H1 (cell line): Measurements from ENCODE around the gene ACSL6. TPM values are rescaled to one million over a fixed set of nuclear protein-coding genes. Genes with fewer than 3 reads are reported as not detected.

Source experiments
- CTCF ChIA-PET: fragments of 300-600 bp; sonication (Branson Sonifier 250); formaldehyde crosslinking; loops from one replicate; lab custom pipeline; 2021; ENCODE audit not compliant: partially characterized antibody; lab: Charles Lee
- POLR2A ChIA-PET: fragments of 300-600 bp; sonication (Branson Sonifier 250); formaldehyde crosslinking; loops from one replicate; lab custom pipeline; 2021; ENCODE audit warnings: inconsistent platforms; ENCODE audit not compliant: partially characterized antibody; lab: Charles Lee
- DNase-seq, 2 experiments: peaks; one replicate each; pipeline versions ENCODE4 v3.0.0 to v3.0.0-alpha.2; 2010 to 2022; ENCODE audit warnings: low spot score in 2 of 2, low read depth in 1 of 2, mixed read lengths in 1 of 2
- FAIRE-seq: peaks from 2 replicates; lab custom pipeline; 2011; peaks lifted over from hg19 to GRCh38; lab: Jason Lieb, UNC
- H2AFZ ChIP-seq: 2 replicates; pipeline ENCODE4 v1.8.1; 2012; ENCODE audit warnings: low read length, inconsistent platforms
- H2AK5ac ChIP-seq: 2 replicates; pipeline ENCODE4 v1.6.1; 2013; ENCODE audit warnings: low read depth, low read length
- H2BK120ac ChIP-seq: replicated peaks from 2 replicates; pipeline ENCODE3; 2013; ENCODE audit warnings: low read depth, low read length, inconsistent platforms
- H2BK12ac ChIP-seq: 2 replicates; pipeline ENCODE4 v1.6.1; 2013; ENCODE audit warnings: low read depth, low read length
- H2BK15ac ChIP-seq: 2 replicates; pipeline ENCODE4 v1.6.1; 2013; ENCODE audit warnings: low read length
- H2BK20ac ChIP-seq: 2 replicates; pipeline ENCODE4 v1.6.1; 2013; ENCODE audit warnings: low read length
- H2BK5ac ChIP-seq: 2 replicates; pipeline ENCODE4 v1.6.1; 2013; ENCODE audit warnings: low read depth, low read length
- H3K14ac ChIP-seq: 2 replicates; pipeline ENCODE4 v1.6.1; 2013; ENCODE audit warnings: inconsistent platforms; ENCODE audit not compliant: insufficient read length
- H3K18ac ChIP-seq: 2 replicates; pipeline ENCODE4 v1.6.1; 2013; ENCODE audit warnings: low read length; ENCODE audit errors: extremely low read depth
- H3K23ac ChIP-seq: 2 replicates; pipeline ENCODE4 v1.6.1; 2013; ENCODE audit warnings: inconsistent platforms; ENCODE audit not compliant: insufficient read length
- H3K23me2 ChIP-seq: 2 replicates; pipeline ENCODE4 v1.6.1; 2013; ENCODE audit warnings: low read depth, low read length
- H3K27ac ChIP-seq: 2 replicates; pipeline ENCODE4 v1.6.1; 2011; ENCODE audit warnings: low read depth, low read length, inconsistent platforms
- H3K27me3 ChIP-seq, 4 experiments: replicated peaks in 1 of 4; 1 replicate in 1 of 4; 2 replicates in 3 of 4; pipeline versions ENCODE4 v1.6.1 to v1.8.1; 2011 to 2013; ENCODE audit warnings: low read length in 3 of 4, mild to moderate bottlenecking in 3 of 4, inconsistent platforms in 2 of 4, mixed read lengths in 2 of 4, moderate library complexity in 1 of 4; ENCODE audit not compliant: control insufficient read depth in 3 of 4, insufficient read depth in 3 of 4; ENCODE audit errors: extremely low read depth in 1 of 4
- H3K36me3 ChIP-seq, 4 experiments: 2 replicates each; pipeline versions ENCODE4 v1.6.1 to v1.8.1; 2011 to 2013; ENCODE audit warnings: mild to moderate bottlenecking in 4 of 4, low read length in 3 of 4, moderate library complexity in 2 of 4, control low read depth in 1 of 4, inconsistent platforms in 1 of 4; ENCODE audit not compliant: insufficient read depth in 4 of 4, control insufficient read depth in 2 of 4
- H3K4ac ChIP-seq: replicated peaks from 2 replicates; pipeline ENCODE3; 2013; ENCODE audit warnings: low read length, low read depth, mixed read lengths, inconsistent platforms; ENCODE audit not compliant: insufficient read length
- H3K4me1 ChIP-seq, 4 experiments: replicated peaks in 1 of 4; 1 replicate in 1 of 4; 2 replicates in 3 of 4; pipeline versions ENCODE4 v1.6.1 to v1.8.1; 2011 to 2013; ENCODE audit warnings: low read length in 3 of 4, inconsistent platforms in 2 of 4, mixed read lengths in 1 of 4; ENCODE audit not compliant: insufficient read depth in 4 of 4, control insufficient read depth in 3 of 4
- H3K4me2 ChIP-seq, 2 experiments: 2 replicates each; pipeline versions ENCODE4 v1.6.1 to v1.8.1; 2011 to 2013; ENCODE audit warnings: low read depth in 2 of 2, low read length in 2 of 2, control low read depth in 1 of 2, inconsistent platforms in 1 of 2, mild to moderate bottlenecking in 1 of 2; ENCODE audit not compliant: insufficient read depth in 1 of 2
- H3K4me3 ChIP-seq, 4 experiments: fragments of 200-600, 300-600 bp in 1 of 4; sonication (generic), shearing (Covaris generic), sonication (Bioruptor Twin) in 1 of 4; 2 replicates each; pipeline versions ENCODE4 v1.5.1 to v1.8.1; 2011 to 2016; ENCODE audit warnings: low read length in 4 of 4, low read depth in 3 of 4, control low read depth in 2 of 4, inconsistent platforms in 2 of 4, mild to moderate bottlenecking in 2 of 4, mixed read lengths in 1 of 4, moderate library complexity in 1 of 4; ENCODE audit not compliant: insufficient read depth in 2 of 4; ENCODE audit errors: extremely low read depth in 1 of 4
- H3K56ac ChIP-seq: replicated peaks from 2 replicates; pipeline ENCODE3; 2013; ENCODE audit warnings: low read depth, mild to moderate bottlenecking, mixed read lengths, low read length, inconsistent platforms; ENCODE audit not compliant: insufficient read length
- H3K79me1 ChIP-seq: 2 replicates; pipeline ENCODE4 v1.6.1; 2013; ENCODE audit warnings: low read depth, low read length, control low read depth
- H3K79me2 ChIP-seq, 2 experiments: 2 replicates each; pipeline versions ENCODE4 v1.6.1 to v1.8.1; 2012 to 2013; ENCODE audit warnings: low read length in 2 of 2, mild to moderate bottlenecking in 2 of 2, inconsistent platforms in 1 of 2; ENCODE audit not compliant: insufficient read depth in 2 of 2, control insufficient read depth in 1 of 2
- H3K9ac ChIP-seq, 4 experiments: replicated peaks in 1 of 4; 1 replicate in 1 of 4; 2 replicates in 3 of 4; pipeline versions ENCODE4 v1.6.1 to v1.8.1; 2011 to 2013; ENCODE audit warnings: low read depth in 3 of 4, low read length in 3 of 4, control low read depth in 2 of 4, mild to moderate bottlenecking in 2 of 4, moderate library complexity in 2 of 4, inconsistent platforms in 1 of 4; ENCODE audit errors: extremely low read depth in 1 of 4
- H3K9me3 ChIP-seq, 2 experiments: 2 replicates each; pipeline versions ENCODE4 v1.6.1 to v1.8.1; 2012 to 2013; ENCODE audit warnings: mild to moderate bottlenecking in 2 of 2, moderate library complexity in 2 of 2, control low read depth in 1 of 2, inconsistent platforms in 1 of 2, low read depth in 1 of 2, low read length in 1 of 2, mixed read lengths in 1 of 2; ENCODE audit not compliant: insufficient read depth in 2 of 2
- H4K20me1 ChIP-seq, 2 experiments: replicated peaks in 1 of 2; 2 replicates each; pipeline versions ENCODE3 to v1.8.1; 2011 to 2013; ENCODE audit warnings: inconsistent platforms in 2 of 2, low read length in 2 of 2, mild to moderate bottlenecking in 1 of 2; ENCODE audit not compliant: insufficient read depth in 2 of 2, control insufficient read depth in 1 of 2
- H4K5ac ChIP-seq: 2 replicates; pipeline ENCODE4 v1.6.1; 2013; ENCODE audit warnings: low read length, low read depth, mixed read lengths, inconsistent platforms; ENCODE audit not compliant: insufficient read length
- H4K8ac ChIP-seq: 2 replicates; pipeline ENCODE4 v1.8.0; 2013; ENCODE audit warnings: mild to moderate bottlenecking, moderate library complexity, low read length, inconsistent platforms; ENCODE audit not compliant: insufficient read depth; ENCODE audit errors: extremely low read depth
- H4K91ac ChIP-seq: replicated peaks from 2 replicates; pipeline ENCODE3; 2013; ENCODE audit warnings: low read length, mixed read lengths, inconsistent platforms; ENCODE audit not compliant: insufficient read length
- EZH2 ChIP-seq: fragments of 200-600 bp; sonication (generic); IDR thresholded peaks from 2 replicates; pipeline ENCODE4 v1.7.1; 2012; ENCODE audit warnings: low read depth, mild to moderate bottlenecking, moderate library complexity, low read length, inconsistent platforms; ENCODE audit not compliant: severe bottlenecking
- KDM5A ChIP-seq: fragments of 200-600 bp; IDR thresholded peaks from 2 replicates; pipeline ENCODE4 v1.7.1; 2012; ENCODE audit warnings: mild to moderate bottlenecking, low read length, inconsistent platforms, mixed read lengths
- POLR2A ChIP-seq, 2 experiments: IDR thresholded peaks; 1 replicate in 1 of 2; 2 replicates in 1 of 2; pipeline ENCODE4 v1.6.1; 2011; ENCODE audit warnings: low read depth in 2 of 2, low read length in 2 of 2, mild to moderate bottlenecking in 2 of 2; ENCODE audit errors: control extremely low read depth in 1 of 2
- SIX5 ChIP-seq: IDR thresholded peaks from 2 replicates; pipeline ENCODE4 v1.6.1; 2011; ENCODE audit warnings: mild to moderate bottlenecking, low read depth, low read length
- TAF7 ChIP-seq: optimal IDR thresholded peaks from 2 replicates; pipeline ENCODE3; 2011; ENCODE audit warnings: low read depth, mild to moderate bottlenecking, inconsistent platforms, low read length, moderate library complexity, borderline replicate concordance
- WGBS, 2 experiments: shearing (Covaris generic) in 1 of 2; methylation state at CpG; one replicate each; pipeline versions ENCODE4 v1.1.6 to v1.1.7; 2013 to 2015; ENCODE audit warnings: low lambda C conversion rate in 2 of 2, mixed read lengths in 2 of 2, inconsistent platforms in 1 of 2, low coverage in 1 of 2, missing lambda C conversion rate in 1 of 2; ENCODE audit not compliant: insufficient replicate concordance in 2 of 2, insufficient coverage in 1 of 2, insufficient read length in 1 of 2; ENCODE audit errors: extremely low coverage in 1 of 2, missing lambda C conversion rate in 1 of 2; 5-methylcytosine and 5-hydroxymethylcytosine counted together
- polyA plus RNA-seq, 7 experiments: library from polyadenylated mRNA; depleted of rRNA in 3 of 7; stranded (reverse) in 5 of 7; unstranded in 2 of 7; fragments of >200 nt in 5 of 7; fragments of 200-250 nt in 2 of 7; gene quantifications; 1 replicate in 5 of 7; 2 replicates in 1 of 7; 4 replicates in 1 of 7; pipeline versions ENCODE4 v1.2.1 to v1.2.3, GENCODE V29; 2011 to 2013; ENCODE audit warnings: missing spikeins in 2 of 7, mixed read lengths in 2 of 7
- total RNA-seq: library from RNA; stranded (reverse); fragmentation: NEBNext Ultra II Directional; extraction: Animal tissue kit (Norgen Biotek cat#: 25700); gene quantifications from 2 replicates; pipeline ENCODE4 v1.2.1, GENCODE V29; 2021

Gene ACSL6
- total and polyA plus RNA-seq, 2 of the 8 experiments (the other 6 are each of a cell fraction or from before 2014, with no cell fraction given), result 2.3 to 2.4 TPM

DNA sequence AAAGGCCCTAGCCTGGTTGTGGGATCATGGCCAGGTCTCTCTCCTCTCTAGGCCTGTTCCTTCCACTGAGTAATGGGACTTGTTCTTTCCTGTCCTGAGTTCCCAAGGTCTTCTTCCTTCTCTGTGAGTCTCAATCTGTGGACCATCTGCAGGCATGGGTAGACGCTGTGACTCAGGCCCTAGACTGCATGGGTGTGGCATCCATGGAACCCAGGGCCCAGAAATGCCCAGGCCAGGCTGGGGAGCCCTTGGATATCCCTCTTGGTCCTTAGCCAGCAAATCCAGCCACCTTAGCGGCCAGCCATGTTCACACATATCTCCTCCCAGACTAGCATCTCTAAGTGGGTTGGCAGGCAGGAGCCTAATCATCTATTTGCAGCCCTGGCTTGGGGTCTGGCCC is 2.3 kb upstream of the ACSL6 start:
- Histone ChIP-seq H4K5ac (no peak overlapping the region), H3K4me1 (peaks cover 0 to 20% (median 7%) of the 10 kb centered on the region in 4 experiments; a peak in 6 of 7 replicates), H4K8ac (no peak overlapping the region), H3K4ac (no peak overlapping the region), H3K4me3 (no peak overlapping the region), H3K27me3 (peaks cover 5 to 23% (median 18%) of the 10 kb centered on the region in 4 experiments), H2BK120ac (no peak overlapping the region), H3K79me1 (no peaks in the 10 kb centered on the region; the same call in 1 of the 2 replicates), H3K79me2 (no peaks in the 10 kb centered on the region), H3K36me3 (no peaks in the 10 kb centered on the region), H3K56ac (no peak overlapping the region), H3K18ac (no peak overlapping the region), H2BK12ac (no peak overlapping the region), H3K27ac (no peak overlapping the region), H4K20me1 (peaks cover 4 to 11% of the 10 kb centered on the region in 2 experiments), H3K4me2 (no peak overlapping the region), H3K23me2 (peaks cover 12% of the 10 kb centered on the region; the same call in 1 of the 2 replicates), H3K14ac (no peak overlapping the region), H3K23ac (no peak overlapping the region), H2AK5ac (no peak overlapping the region), H2BK15ac (no peak overlapping the region), H2AFZ (no peak overlapping the region), H3K9ac (no peak overlapping the region), H2BK20ac (no peak overlapping the region), H3K9me3 (no peaks in the 10 kb centered on the region), H4K91ac (no peak overlapping the region), H2BK5ac (no peak overlapping the region)
- FAIRE-seq, result no peak
- WGBS, 2 experiments, result 83% methylated on average over 2 of the region's 2 CpGs; no CpG with 5 or more reads in 1 of the 2 experiments
- DNase-seq, result peak in 1 of 2 experiments; percentile 10
- ChIA-PET POLR2A (no interaction called here), CTCF (interaction anchor here (1.1 to 2.1 kb wide), 2 partner anchors 12 to 50 kb away, joined by 3 to 18 read pairs; no protein-coding TSS in a partner anchor)
- no peak for TF ChIP-seq POLR2A (IDR thresholded peaks at IDR 0.05; ENCODE audit: control extremely low read depth in 1 of 2, low read depth in 2 of 2, low read length in 2 of 2)
- no peak for TF ChIP-seq TAF7
- TF ChIP-seq EZH2, result no peak
- TF ChIP-seq KDM5A, result no peak
- no peak for TF ChIP-seq SIX5
